HTERT RPE-1 (cell line): ENCODE results near the gene WASF2.
"Not testable (repeated sequence)": the region's sequence is repeated elsewhere in the genome, so short reads cannot be mapped to it uniquely, and the experiment has no call there.

Experiments
- in situ Hi-C: fragments of 300-500 bp; cut with MboI; formaldehyde crosslinking; loops from 4 replicates; pipeline ENCODE4 v1.14.3; 2020; ENCODE audit warnings: low sequenced_read_pairs

WASF2 gene

GRCh38 chr1:27427816-27428315, 62.1 kb downstream of the WASF2 start:
- in situ Hi-C loops: no loop called here

DNA sequence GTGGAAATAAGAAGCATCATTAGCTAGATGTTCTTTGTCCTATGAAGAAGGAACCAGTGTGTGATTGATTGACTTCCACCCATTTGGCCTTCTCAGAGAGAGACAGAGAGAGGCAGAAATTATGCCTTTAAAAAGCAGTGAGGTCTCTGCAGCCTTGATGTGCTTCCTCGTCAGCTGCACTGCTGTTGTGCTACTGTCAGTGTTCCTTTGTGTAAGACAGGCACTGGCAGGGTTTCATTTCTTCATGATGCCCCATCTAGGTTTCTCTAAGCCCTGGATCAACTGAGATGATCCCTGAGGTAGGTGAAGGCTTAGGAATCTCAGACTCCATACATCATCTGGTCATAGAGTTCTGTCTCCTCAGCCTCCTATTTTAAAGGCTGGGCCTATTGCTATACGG, 62.6 kb downstream of the WASF2 start:
- in situ Hi-C loops: no loop called here

- in situ Hi-C loops: no loop called here
Measured at GRCh38 chr1:27423709-27424108, 66.3 kb downstream of the WASF2 start.

GRCh38 chr1:27418326-27419185, 71.4 kb downstream of the WASF2 start:
- in situ Hi-C loops: no loop called here

- in situ Hi-C loops: no loop called here
Measured at GRCh38 chr1:27417713-27418112, 72.3 kb downstream of the WASF2 start.

GRCh38 chr1:27416387-27417111, 73.4 kb downstream of the WASF2 start:
- in situ Hi-C loops: no loop called here

- in situ Hi-C loops: no loop called here
Measured at GRCh38 chr1:27414091-27414490, 75.9 kb downstream of the WASF2 start.

- in situ Hi-C loops: no loop called here
Measured at GRCh38 chr1:27413004-27413403, 77.0 kb downstream of the WASF2 start.

DNA sequence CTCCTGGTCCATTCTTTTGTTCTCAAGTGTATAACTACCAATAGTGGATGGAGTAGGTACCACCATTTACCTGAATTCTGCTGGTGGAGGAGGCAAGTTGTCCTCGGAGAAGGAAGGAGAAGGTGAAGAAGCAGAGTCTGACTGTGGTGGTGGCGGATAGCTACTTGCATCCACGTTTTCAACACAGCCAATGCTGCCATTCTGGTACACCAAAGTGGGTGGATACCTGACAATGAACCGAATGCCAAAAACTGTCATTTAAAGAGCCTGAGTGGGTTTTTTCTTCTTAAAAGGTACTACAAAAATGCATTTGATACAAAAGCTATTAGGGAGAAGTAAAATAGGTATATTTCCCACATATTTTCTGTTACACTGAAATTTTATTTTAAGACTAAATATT, 77.5 kb downstream of the WASF2 start:
- in situ Hi-C loops: no loop called here

GRCh38 chr1:27410709-27411108, 79.3 kb downstream of the WASF2 start:
- in situ Hi-C loops: no loop called here

DNA sequence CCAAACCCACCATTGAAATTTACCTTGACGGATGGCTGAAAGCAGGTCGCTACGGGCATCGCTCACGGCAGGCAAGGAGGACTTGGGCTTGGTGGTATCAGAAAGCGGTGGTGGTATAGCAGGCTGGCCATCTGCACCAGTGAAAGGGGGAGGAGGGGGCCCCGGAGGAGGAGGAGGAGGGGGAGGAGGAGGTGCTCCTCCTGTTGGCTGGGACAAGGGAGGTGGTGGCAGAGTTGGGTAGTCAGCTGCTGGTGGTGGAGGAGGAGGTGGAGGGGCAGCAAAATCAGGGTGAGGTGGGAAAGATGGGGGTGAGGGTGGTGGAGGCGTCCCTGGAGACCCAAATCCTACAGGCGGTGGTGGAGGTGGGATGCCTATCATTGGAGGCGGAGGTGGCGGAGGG, 80.3 kb downstream of the WASF2 start:
- in situ Hi-C loops: no loop called here

- in situ Hi-C loops: no loop called here
Measured at GRCh38 chr1:27408151-27408550, 81.8 kb downstream of the WASF2 start.

- in situ Hi-C loops: not testable (repeated sequence)
Measured at GRCh38 chr1:27406791-27407190, 83.2 kb downstream of the WASF2 start.

DNA sequence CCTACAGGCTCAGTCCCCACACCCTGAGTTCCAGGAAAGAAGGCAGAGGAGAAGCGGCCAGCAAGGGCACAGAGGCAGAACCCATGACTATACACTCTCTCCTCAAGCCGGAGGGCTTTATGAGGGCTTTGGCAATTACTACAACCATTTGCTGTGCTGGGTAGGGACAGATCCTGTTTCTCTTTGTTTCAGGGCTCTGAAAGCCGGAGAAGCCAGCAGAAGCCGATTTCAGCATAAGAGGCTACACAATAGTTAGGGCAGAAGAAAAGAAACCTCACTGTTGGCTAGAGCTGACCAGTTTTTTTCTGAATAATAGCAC, 83.6 kb downstream of the WASF2 start:
- in situ Hi-C loops: no loop called here

- in situ Hi-C loops: not testable (repeated sequence)
Measured at GRCh38 chr1:27405598-27406361, 84.2 kb downstream of the WASF2 start.

DNA sequence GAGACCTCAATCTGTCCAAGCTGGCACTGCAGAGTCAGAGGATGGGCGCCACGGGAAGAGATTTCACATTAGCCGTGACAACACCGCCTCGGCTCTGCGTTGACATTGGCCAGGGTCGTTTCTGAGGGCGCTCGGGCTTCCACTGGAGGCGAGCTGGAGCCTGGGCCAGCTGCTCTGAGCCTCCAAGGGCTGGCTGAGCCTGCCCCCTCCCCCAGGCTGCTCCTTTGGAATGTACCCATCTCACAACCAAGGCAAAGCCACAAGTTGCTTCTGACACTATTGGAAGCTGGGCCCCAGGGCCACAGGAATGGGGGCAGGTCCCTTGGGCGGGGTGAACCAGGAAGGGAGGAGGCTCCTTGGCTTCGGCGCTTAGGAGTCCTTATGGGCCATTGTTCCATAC, 84.9 kb downstream of the WASF2 start:
- in situ Hi-C loops: no loop called here

DNA sequence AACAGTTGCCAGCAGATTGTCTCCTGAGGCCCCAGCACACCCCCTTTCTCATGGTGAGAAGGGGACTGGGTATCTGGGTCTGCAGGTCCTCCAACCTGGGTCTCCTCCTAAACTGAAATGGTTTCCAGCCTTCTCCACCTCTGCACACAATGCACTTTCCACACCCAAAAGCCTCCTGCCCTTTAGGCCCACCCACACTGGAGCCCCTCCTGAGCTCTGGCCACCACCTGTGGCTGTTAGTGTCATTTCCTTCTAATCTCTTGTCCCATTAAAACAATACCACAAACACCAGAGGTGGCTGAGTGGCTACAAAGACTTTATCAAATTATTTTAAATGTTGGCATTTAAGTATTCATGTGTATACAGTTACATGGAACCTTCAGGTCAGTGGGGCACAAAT, 86.0 kb downstream of the WASF2 start:
- in situ Hi-C loops: no loop called here

DNA sequence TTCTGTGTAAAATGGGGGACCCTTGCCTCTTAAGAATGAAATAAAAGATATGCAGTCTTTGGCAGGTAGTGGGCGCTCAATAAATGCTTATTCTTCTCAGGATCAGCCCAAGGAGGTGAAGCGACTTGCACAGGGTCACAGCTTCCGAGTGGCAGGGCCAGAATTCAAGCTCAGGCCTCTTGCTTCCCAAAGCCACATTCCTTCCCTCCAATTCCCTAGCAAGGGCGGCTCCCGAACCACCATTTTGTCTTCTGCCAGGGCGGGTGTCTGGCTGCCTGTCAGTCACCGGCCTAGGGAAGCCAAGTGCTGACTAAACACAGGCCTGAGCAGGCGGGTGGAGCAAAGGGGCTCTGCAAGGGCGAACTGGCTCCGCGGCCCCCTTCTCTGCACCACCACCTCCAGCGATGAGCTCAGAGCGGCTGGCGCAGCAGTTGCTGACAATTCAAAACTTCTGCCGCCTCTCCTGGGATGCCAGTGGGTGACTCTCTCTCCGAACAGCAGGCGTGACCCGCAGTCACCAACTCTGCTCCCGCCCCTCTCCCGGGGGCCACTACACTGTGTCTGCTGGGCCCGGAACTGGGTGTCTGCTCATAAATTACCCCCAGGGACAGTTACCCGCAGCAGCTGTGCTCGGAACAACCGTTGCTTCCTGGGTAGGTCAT, 86.8 kb downstream of the WASF2 start:
- in situ Hi-C loops: no loop called here

DNA sequence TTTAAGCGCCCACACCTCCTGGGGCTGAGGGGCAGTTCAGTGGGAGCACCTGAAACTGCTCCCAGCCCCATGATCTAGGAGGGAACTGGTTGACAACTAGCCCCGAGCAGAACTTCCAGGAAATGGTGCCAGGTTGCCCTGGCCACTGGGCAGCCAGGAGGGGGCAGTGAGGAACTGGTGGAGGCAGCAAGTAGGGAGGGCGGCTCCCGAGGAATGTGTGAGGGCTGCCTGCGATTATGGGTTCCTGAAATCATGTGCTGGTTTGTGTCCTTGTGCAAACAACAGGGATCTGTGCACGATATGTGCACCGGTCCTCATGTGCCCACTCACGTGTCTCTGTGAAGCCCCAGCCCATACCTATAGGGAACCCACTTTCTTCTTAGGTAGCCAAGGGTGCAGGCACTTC, 87.6 kb downstream of the WASF2 start:
- in situ Hi-C loops: no loop called here

DNA sequence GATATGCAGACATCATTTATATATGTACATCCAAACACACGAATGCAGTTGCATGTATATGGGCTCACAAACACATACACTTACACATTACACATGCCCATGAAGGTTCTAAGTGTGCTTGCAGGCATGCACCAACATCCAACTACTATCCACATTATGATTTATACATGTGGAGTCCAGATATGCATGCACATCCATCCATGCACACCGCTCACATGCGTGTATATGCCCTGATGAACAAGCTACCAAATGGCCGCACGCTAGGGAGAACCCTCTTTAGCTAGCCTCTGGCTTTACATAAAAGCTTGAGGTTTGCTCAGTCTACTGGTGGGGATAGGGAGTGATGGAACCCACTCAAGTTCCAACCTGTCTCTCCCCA, 89.0 kb downstream of the WASF2 start:
- in situ Hi-C loops: no loop called here
